ENCODE measurements around the gene F13A1.

DNA sequence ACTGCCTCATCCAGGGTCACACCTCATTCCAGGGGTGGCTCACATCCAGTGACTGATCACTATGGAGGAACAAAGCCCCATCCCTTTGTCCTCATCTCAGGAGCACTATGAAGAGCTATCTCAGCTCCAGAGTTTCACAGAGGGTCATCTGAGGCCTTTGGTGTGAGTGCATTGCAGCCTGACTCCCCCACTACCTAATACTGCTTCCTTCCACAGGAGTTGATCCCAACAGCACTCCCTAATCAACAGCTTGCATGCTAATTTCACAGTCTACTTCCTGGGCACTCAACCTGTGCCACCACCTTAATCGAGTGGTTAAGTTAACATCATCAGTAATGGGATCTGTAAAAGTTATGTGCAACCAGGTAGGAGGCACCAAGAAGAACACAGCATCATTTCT, 37.7 kb downstream of the F13A1 start:
- TF ChIP-seq, protein P1, sequence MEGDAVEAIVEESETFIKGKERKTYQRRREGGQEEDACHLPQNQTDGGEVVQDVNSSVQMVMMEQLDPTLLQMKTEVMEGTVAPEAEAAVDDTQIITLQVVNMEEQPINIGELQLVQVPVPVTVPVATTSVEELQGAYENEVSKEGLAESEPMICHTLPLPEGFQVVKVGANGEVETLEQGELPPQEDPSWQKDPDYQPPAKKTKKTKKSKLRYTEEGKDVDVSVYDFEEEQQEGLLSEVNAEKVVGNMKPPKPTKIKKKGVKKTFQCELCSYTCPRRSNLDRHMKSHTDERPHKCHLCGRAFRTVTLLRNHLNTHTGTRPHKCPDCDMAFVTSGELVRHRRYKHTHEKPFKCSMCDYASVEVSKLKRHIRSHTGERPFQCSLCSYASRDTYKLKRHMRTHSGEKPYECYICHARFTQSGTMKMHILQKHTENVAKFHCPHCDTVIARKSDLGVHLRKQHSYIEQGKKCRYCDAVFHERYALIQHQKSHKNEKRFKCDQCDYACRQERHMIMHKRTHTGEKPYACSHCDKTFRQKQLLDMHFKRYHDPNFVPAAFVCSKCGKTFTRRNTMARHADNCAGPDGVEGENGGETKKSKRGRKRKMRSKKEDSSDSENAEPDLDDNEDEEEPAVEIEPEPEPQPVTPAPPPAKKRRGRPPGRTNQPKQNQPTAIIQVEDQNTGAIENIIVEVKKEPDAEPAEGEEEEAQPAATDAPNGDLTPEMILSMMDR (IDR thresholded peaks at IDR 0.05; ENCODE audit: extremely low read depth in 1 of 2, insufficient read depth in 1 of 2, low read depth in 1 of 2, low read length in 2 of 2) = no peak
- TF ChIP-seq EZH2 (IDR thresholded peaks at IDR 0.05; ENCODE audit: borderline replicate concordance, low read depth, low read length, severe bottlenecking) (no peak), POLR2A (IDR thresholded peaks at IDR 0.05; ENCODE audit: low read depth, low read length) (no peak), JUN (IDR thresholded peaks at IDR 0.05; ENCODE audit: borderline replicate concordance, insufficient read depth, insufficient read length, low read depth) (no peak), POLR2AphosphoS5 (IDR thresholded peaks at IDR 0.05; ENCODE audit: insufficient read depth, low read depth, low read length) (no peak), MYC (IDR thresholded peaks at IDR 0.05; ENCODE audit: low read depth, low read length) (no peak), GATA2 (IDR thresholded peaks at IDR 0.05; ENCODE audit: insufficient read depth, insufficient read length, low read depth, low read length) (no peak)
- TF ChIP-seq, protein P2, sequence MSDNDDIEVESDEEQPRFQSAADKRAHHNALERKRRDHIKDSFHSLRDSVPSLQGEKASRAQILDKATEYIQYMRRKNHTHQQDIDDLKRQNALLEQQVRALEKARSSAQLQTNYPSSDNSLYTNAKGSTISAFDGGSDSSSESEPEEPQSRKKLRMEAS (IDR thresholded peaks at IDR 0.05; ENCODE audit: insufficient read depth, insufficient read length) = no peak
